Neural progenitor cell (in vitro differentiated cells): ENCODE data around the gene TMCC1. TPM values are rescaled to one million over a fixed set of nuclear protein-coding genes. Genes with fewer than 3 reads are reported as not detected.
A peak's percentile ranks its signal among the peaks of the same experiment; 100 is the strongest.

Experiments used
- DNase-seq: peaks from one replicate; pipeline ENCODE4 v3.0.0-alpha.2; 2016; ENCODE audit warnings: low spot score
- H2AFZ ChIP-seq: fragments of 200-600 bp; sonication (generic); replicated peaks from 2 replicates; pipeline ENCODE4 v1.6.1; 2016; ENCODE audit warnings: antibody characterized with exemption
- H3F3A ChIP-seq: fragments of 200-600 bp; sonication (generic); 2 replicates; pipeline ENCODE4 v1.6.1; 2016; ENCODE audit warnings: antibody characterized with exemption, low read depth
- H3K27ac ChIP-seq: fragments of 200-600 bp; sonication (generic); 2 replicates; pipeline ENCODE4 v1.5.1; 2016; ENCODE audit warnings: mild to moderate bottlenecking
- H3K27me3 ChIP-seq: fragments of 200-600 bp; sonication (generic); 2 replicates; pipeline ENCODE4 v1.6.1; 2016; ENCODE audit warnings: mild to moderate bottlenecking, moderate library complexity
- H3K36me3 ChIP-seq: fragments of 200-600 bp; sonication (generic); 2 replicates; pipeline ENCODE4 v1.5.1; 2016
- H3K4me1 ChIP-seq: fragments of 200-600 bp; sonication (generic); 2 replicates; pipeline ENCODE4 v1.6.1; 2016; ENCODE audit warnings: mixed run types
- H3K4me2 ChIP-seq: fragments of 200-600 bp; sonication (generic); 2 replicates; pipeline ENCODE4 v1.6.1; 2016
- H3K4me3 ChIP-seq: fragments of 200-600 bp; sonication (generic); 2 replicates; pipeline ENCODE4 v1.5.1; 2016
- H3K79me2 ChIP-seq: fragments of 200-600 bp; sonication (generic); 2 replicates; pipeline ENCODE4 v1.6.1; 2016; ENCODE audit warnings: low read depth
- H3K9ac ChIP-seq: fragments of 200-600 bp; sonication (generic); 2 replicates; pipeline ENCODE4 v1.6.1; 2016
- H3K9me3 ChIP-seq: fragments of 200-600 bp; sonication (generic); 2 replicates; pipeline ENCODE4 v1.5.1; 2016; ENCODE audit warnings: low read depth
- H4K20me1 ChIP-seq: fragments of 200-600 bp; sonication (generic); 2 replicates; pipeline ENCODE4 v1.6.1; 2016; ENCODE audit warnings: low read depth
- H3K27ac Mint-ChIP-seq: 3 replicates; pipeline ENCODE4 v1.8.0; 2021; ENCODE audit warnings: mixed read lengths
- H3K27me3 Mint-ChIP-seq: 2 replicates; pipeline ENCODE4 v1.8.0; 2022; ENCODE audit warnings: low read depth, mild to moderate bottlenecking, inconsistent platforms, moderate library complexity, mixed read lengths; ENCODE audit not compliant: insufficient read depth
- H3K36me3 Mint-ChIP-seq: 3 replicates; pipeline ENCODE4 v1.8.0; 2021; ENCODE audit warnings: mixed read lengths
- H3K4me1 Mint-ChIP-seq: 3 replicates; pipeline ENCODE4 v1.8.0; 2021; ENCODE audit warnings: mixed read lengths
- H3K4me3 Mint-ChIP-seq: 3 replicates; pipeline ENCODE4 v1.8.0; 2021; ENCODE audit warnings: mild to moderate bottlenecking, moderate library complexity, mixed read lengths
- H3K9me3 Mint-ChIP-seq: 3 replicates; pipeline ENCODE4 v1.8.0; 2020; ENCODE audit warnings: mixed read lengths
- CTCF ChIP-seq: fragments of 200-600 bp; sonication (generic); IDR thresholded peaks from 2 replicates; pipeline ENCODE4 v1.5.1; 2017; ENCODE audit warnings: antibody characterized with exemption, mild to moderate bottlenecking
- EZH2 ChIP-seq: fragments of 200-600 bp; sonication (generic); IDR thresholded peaks from 2 replicates; pipeline ENCODE4 v1.6.1; 2017; ENCODE audit warnings: antibody characterized with exemption, mild to moderate bottlenecking, moderate library complexity
- EZH2phosphoT487 ChIP-seq: fragments of 200-600 bp; sonication (generic); IDR thresholded peaks from 2 replicates; pipeline ENCODE4 v1.6.1; 2017; ENCODE audit warnings: antibody characterized with exemption
- total RNA-seq: library from RNA; depleted of rRNA; stranded (reverse); fragments of >200 nt; gene quantifications from 2 replicates; pipeline ENCODE4 v1.2.3, GENCODE V29; 2015; ENCODE audit warnings: low replicate concordance

TMCC1 gene
- total RNA-seq, 1 donor from 2014 or later: 29.8 TPM

GRCh38 chr3:129723558-129724324, 169.8 kb downstream of the TMCC1 start:
- Histone ChIP-seq H3K9me3 (no peaks in the 10 kb centered on the region), H2AFZ (no peak overlapping the region), H3K9ac (no peak overlapping the region), H3K4me2 (peak overlapping the region; percentile 52), H3K4me1 (peaks cover 36% of the 10 kb centered on the region), H3F3A (no peaks in the 10 kb centered on the region), H3K4me3 (no peak overlapping the region), H4K20me1 (peaks cover 8% of the 10 kb centered on the region), H3K79me2 (peaks cover 18% of the 10 kb centered on the region), H3K36me3 (no peaks in the 10 kb centered on the region), H3K27me3 (no peaks in the 10 kb centered on the region), H3K27ac (peak overlapping the region; percentile 36)
- Mint-ChIP-seq H3K4me1 (peaks cover 18% of the 10 kb centered on the region), H3K36me3 (peaks cover 1% of the 10 kb centered on the region), H3K4me3 (no peak overlapping the region), H3K27ac (peak overlapping the region; percentile 33), H3K27me3 (no peaks in the 10 kb centered on the region), H3K9me3 (no peaks in the 10 kb centered on the region)
- DNase-seq: peak; percentile 18
- TF ChIP-seq CTCF (no peak), EZH2 (no peak), EZH2phosphoT487 (no peak)

DNA sequence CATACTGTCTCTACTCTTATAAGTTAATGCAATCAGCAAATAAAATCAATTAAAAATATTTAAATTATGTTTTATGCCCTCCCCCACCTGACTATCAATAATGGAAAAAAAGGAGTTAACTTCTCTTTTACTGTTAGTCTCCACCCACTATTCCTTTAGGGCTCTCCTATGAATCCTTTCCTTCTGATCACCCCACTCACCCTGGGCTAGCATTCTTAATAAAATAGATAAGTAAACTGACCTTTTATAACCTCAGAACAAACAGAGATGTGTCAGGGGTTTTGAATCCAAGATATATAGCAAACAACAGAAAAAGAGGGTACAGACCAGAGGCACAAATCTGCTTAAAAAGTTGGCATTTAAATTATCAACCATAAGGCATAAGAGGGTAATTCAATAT, 171.0 kb downstream of the TMCC1 start:
- Histone ChIP-seq H2AFZ (no peak overlapping the region), H3K9me3 (no peaks in the 10 kb centered on the region), H4K20me1 (peaks cover 8% of the 10 kb centered on the region), H3K4me2 (no peak overlapping the region), H3K27ac (no peak overlapping the region), H3F3A (no peaks in the 10 kb centered on the region), H3K4me1 (peaks cover 37% of the 10 kb centered on the region), H3K4me3 (no peak overlapping the region), H3K36me3 (no peaks in the 10 kb centered on the region), H3K79me2 (peaks cover 18% of the 10 kb centered on the region), H3K9ac (no peak overlapping the region), H3K27me3 (no peaks in the 10 kb centered on the region)
- H3K4me3 Mint-ChIP-seq: no peak overlapping the region
- no peaks in the 10 kb centered on the region for H3K36me3 Mint-ChIP-seq
- H3K27ac Mint-ChIP-seq: peak overlapping the region; percentile 37
- TF ChIP-seq EZH2: no peak
- no peak for TF ChIP-seq EZH2phosphoT487
- no peak for TF ChIP-seq CTCF
- H3K27me3 Mint-ChIP-seq: no peaks in the 10 kb centered on the region
- H3K4me1 Mint-ChIP-seq: peaks cover 18% of the 10 kb centered on the region
- H3K9me3 Mint-ChIP-seq: no peaks in the 10 kb centered on the region
- DNase-seq: no peak

DNA sequence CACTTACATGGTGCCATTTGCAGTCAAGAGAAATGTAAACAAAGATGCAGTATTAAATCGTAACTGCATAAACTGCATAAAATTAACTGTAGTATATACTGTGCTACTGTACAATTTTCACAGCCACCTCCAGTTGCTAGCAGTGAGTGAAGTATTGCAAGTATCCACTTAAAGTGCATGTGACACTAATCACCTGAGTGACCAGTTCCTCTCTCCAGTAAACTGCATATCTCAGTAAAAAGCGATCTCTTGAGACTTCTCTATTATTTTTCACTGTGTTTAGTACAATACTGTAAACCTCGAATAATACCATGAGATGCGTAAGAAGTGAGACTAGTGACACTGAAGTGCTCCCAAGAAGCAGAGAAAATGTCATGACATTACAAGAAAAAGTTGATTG, 175.3 kb downstream of the TMCC1 start:
- no peaks in the 10 kb centered on the region for H3K27me3 ChIP-seq
- H3K4me2 ChIP-seq: no peak overlapping the region
- H3K9me3 ChIP-seq: no peaks in the 10 kb centered on the region
- Mint-ChIP-seq H3K4me3 (no peak overlapping the region), H3K36me3 (no peaks in the 10 kb centered on the region), H3K4me1 (peaks cover 14% of the 10 kb centered on the region), H3K9me3 (no peaks in the 10 kb centered on the region), H3K27me3 (no peaks in the 10 kb centered on the region), H3K27ac (no peak overlapping the region)
- H4K20me1 ChIP-seq: peaks cover 14% of the 10 kb centered on the region
- peaks cover 18% of the 10 kb centered on the region for H3K79me2 ChIP-seq
- H3F3A ChIP-seq: no peaks in the 10 kb centered on the region
- no peaks in the 10 kb centered on the region for H3K36me3 ChIP-seq
- no peak for DNase-seq
- no peak overlapping the region for H3K27ac ChIP-seq
- H2AFZ ChIP-seq: no peak overlapping the region
- no peak overlapping the region for H3K4me3 ChIP-seq
- no peak overlapping the region for H3K9ac ChIP-seq
- TF ChIP-seq EZH2phosphoT487: no peak
- no peak for TF ChIP-seq CTCF
- TF ChIP-seq EZH2: no peak
- peaks cover 27% of the 10 kb centered on the region for H3K4me1 ChIP-seq
